HepG2 (cell line): ENCODE results near the gene HLA-DOA. TPM values are rescaled to one million over a fixed set of nuclear protein-coding genes. Genes with fewer than 3 reads are reported as not detected.

Experiments used
- AGO1 ChIP-seq: fragments of 200-400 bp; formaldehyde crosslinking; IDR thresholded peaks from 2 replicates; pipeline ENCODE4 v1.6.1; 2017; ENCODE audit warnings: mild to moderate bottlenecking, low read depth, low read length, moderate library complexity; ENCODE audit not compliant: poor library complexity, severe bottlenecking
- ELF1 ChIP-seq: sonication (generic); formaldehyde crosslinking; IDR thresholded peaks from 2 replicates; pipeline ENCODE4 v1.4.0; 2020; ENCODE audit warnings: missing genetic modification reagents
- HOXA3 ChIP-seq: sonication (generic); formaldehyde crosslinking; IDR thresholded peaks from 2 replicates; pipeline ENCODE4 v1.5.0; 2020; ENCODE audit warnings: missing genetic modification reagents
- KDM3A ChIP-seq: IDR thresholded peaks from 2 replicates; pipeline ENCODE4 v1.6.1; 2018; ENCODE audit warnings: low read depth, missing compliant biosample characterization
- KLF16 ChIP-seq, 2 experiments: sonication (generic) in 1 of 2; formaldehyde crosslinking in 1 of 2; IDR thresholded peaks; 2 replicates each; pipeline versions ENCODE4 v1.6.1 to v1.8.0; 2016 to 2023; ENCODE audit warnings: missing genetic modification reagents in 2 of 2, missing compliant biosample characterization in 1 of 2
- KLF9 ChIP-seq: IDR thresholded peaks from 2 replicates; pipeline ENCODE4 v1.6.1; 2016; ENCODE audit warnings: low read depth
- PAF1 ChIP-seq: IDR thresholded peaks from 2 replicates; pipeline ENCODE4 v1.6.1; 2016; ENCODE audit warnings: missing genetic modification reagents, missing compliant biosample characterization
- TBL1XR1 ChIP-seq: fragments of 150-350 bp; IDR thresholded peaks from 2 replicates; pipeline ENCODE4 v1.6.1; 2014; ENCODE audit warnings: borderline replicate concordance, low read length; ENCODE audit not compliant: partially characterized antibody
- TBX2 ChIP-seq: sonication (generic); formaldehyde crosslinking; IDR thresholded peaks from 2 replicates; pipeline ENCODE4 v1.5.0; 2020; ENCODE audit warnings: missing genetic modification reagents, mild to moderate bottlenecking, borderline replicate concordance
- TCF7 ChIP-seq: sonication (generic); IDR thresholded peaks from 2 replicates; pipeline ENCODE4 v1.6.1; 2016; ENCODE audit warnings: antibody characterized with exemption, low read depth
- U2AF1 ChIP-seq: fragments of 200-400 bp; formaldehyde crosslinking; optimal IDR thresholded peaks from 2 replicates; pipeline ENCODE3; 2017; ENCODE audit warnings: mild to moderate bottlenecking, low read depth, low read length
- ZMAT3 ChIP-seq: sonication (generic); formaldehyde crosslinking; conservative IDR thresholded peaks from 2 replicates; pipeline ENCODE4 v1.7.0; 2021; ENCODE audit warnings: missing genetic modification reagents
- ZNF225 ChIP-seq: sonication (generic); formaldehyde crosslinking; IDR thresholded peaks from 2 replicates; pipeline ENCODE4 v1.4.0; 2020; ENCODE audit warnings: mild to moderate bottlenecking, missing genetic modification reagents
- ZNF292 ChIP-seq: sonication (generic); formaldehyde crosslinking; IDR thresholded peaks from 2 replicates; pipeline ENCODE4 v1.8.1; 2022; ENCODE audit warnings: mild to moderate bottlenecking, low read depth, missing genetic modification reagents, borderline replicate concordance
- ZNF484 ChIP-seq: sonication (generic); formaldehyde crosslinking; IDR thresholded peaks from 2 replicates; pipeline ENCODE4 v1.5.1; 2020; ENCODE audit warnings: mild to moderate bottlenecking, low read depth, missing genetic modification reagents, borderline replicate concordance
- ZNF605 ChIP-seq: sonication (generic); formaldehyde crosslinking; IDR thresholded peaks from 2 replicates; pipeline ENCODE4 v1.8.0; 2022; ENCODE audit warnings: mild to moderate bottlenecking, missing genetic modification reagents
- polyA plus RNA-seq, 8 experiments: library from polyadenylated mRNA; depleted of rRNA in 3 of 8; stranded (reverse) in 7 of 8; unstranded in 1 of 8; fragments of >200 nt; fragmentation: Illumina TruSeq in 4 of 8; extraction: Trizol in 4 of 8; gene quantifications; 2 replicates each; pipeline versions ENCODE4 v1.2.1 to v1.2.3, GENCODE V29; 2011 to 2016; ENCODE audit warnings: low read depth in 4 of 8, missing spikeins in 1 of 8, mixed read lengths in 1 of 8; ENCODE audit not compliant: insufficient read depth in 1 of 8
- total RNA-seq, 5 experiments: library from RNA; depleted of rRNA; stranded (reverse); fragments of >200 nt; fragmentation: Illumina TruSeq; extraction: Trizol; gene quantifications; 2 replicates each; pipeline ENCODE4 v1.2.3, GENCODE V29; 2016; ENCODE audit warnings: low read depth in 1 of 5
- TF ChIP-seq, protein P1 (sequence below): sonication (generic); formaldehyde crosslinking; IDR thresholded peaks from 2 replicates; pipeline ENCODE4 v1.4.0; 2020; ENCODE audit warnings: missing genetic modification reagents
- TF ChIP-seq, protein P2 (sequence below): sonication (generic); formaldehyde crosslinking; IDR thresholded peaks from 2 replicates; pipeline ENCODE4 v1.8.1; 2023; ENCODE audit warnings: missing genetic modification reagents, inconsistent platforms, borderline replicate concordance
- TF ChIP-seq, protein P3 (sequence below), 2 experiments: sonication (generic) in 1 of 2; formaldehyde crosslinking in 1 of 2; IDR thresholded peaks; 2 replicates each; pipeline versions ENCODE4 v1.5.1 to v1.6.1; 2011 to 2020; ENCODE audit warnings: borderline replicate concordance in 1 of 2, low read depth in 1 of 2, low read length in 1 of 2, mild to moderate bottlenecking in 1 of 2, missing genetic modification reagents in 1 of 2, moderate library complexity in 1 of 2
- TF ChIP-seq, protein P4 (sequence below): sonication (generic); formaldehyde crosslinking; IDR thresholded peaks from 2 replicates; pipeline ENCODE4 v1.4.0; 2020; ENCODE audit warnings: missing genetic modification reagents
- TF ChIP-seq, protein P5 (sequence below): sonication (generic); formaldehyde crosslinking; conservative IDR thresholded peaks from 2 replicates; pipeline ENCODE4 v1.5.0; 2020; ENCODE audit warnings: missing genetic modification reagents
- TF ChIP-seq, protein P6 (sequence below): sonication (generic); IDR thresholded peaks from 2 replicates; pipeline ENCODE4 v1.6.1; 2016; ENCODE audit warnings: low read depth, borderline replicate concordance

The HLA-DOA gene
- total and polyA plus RNA-seq, 2 of the 13 experiments (the other 11 are each of a cell fraction or from before 2014, with no cell fraction given): 0.03 to 0.09 TPM

DNA sequence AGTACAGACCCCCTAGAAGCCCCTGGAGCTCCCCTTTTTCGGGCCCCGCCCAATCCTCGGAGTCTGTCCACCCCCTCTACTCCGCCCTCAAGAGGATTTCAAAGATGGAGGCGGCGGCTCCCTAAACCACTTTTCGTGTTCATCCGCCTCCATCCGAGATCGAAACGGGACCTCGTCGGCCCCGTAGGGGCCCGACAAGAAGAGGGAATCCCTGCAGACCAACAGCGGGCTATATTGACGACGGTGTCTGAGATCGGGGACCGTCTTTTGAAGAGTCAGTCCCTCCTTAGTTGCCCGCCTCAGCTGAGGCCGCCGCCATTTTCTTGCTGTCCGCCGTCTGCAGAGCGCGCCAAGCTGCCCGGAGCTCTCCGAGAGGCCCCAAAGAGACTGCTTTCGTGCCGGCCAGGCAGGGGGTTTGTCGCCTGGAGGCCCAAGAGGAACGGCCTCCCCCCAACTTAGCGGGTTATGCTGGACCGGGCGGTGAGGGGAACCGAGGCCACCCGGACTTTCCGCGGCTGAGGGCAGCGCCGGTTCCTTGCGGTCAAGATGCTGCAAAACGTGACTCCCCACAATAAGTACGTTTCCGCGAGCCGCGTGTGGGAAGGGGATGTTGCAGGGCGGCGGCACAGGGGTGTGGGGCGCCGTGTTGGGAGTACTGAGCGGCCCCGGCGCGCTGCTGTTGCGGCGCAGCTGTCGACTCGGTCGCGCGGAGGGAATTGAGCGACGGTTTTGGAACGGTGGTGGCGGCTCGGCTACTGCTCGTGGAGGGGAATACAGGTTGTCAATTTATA, 36.8 kb downstream of the HLA-DOA start (continued):
- TF ChIP-seq ZNF484: peak; percentile 16; the same call in 1 of the 2 replicates
- TF ChIP-seq, protein P1, sequence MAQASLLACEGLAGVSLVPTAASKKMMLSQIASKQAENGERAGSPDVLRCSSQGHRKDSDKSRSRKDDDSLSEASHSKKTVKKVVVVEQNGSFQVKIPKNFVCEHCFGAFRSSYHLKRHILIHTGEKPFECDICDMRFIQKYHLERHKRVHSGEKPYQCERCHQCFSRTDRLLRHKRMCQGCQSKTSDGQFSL (CRISPR knock-in tag): no peak
- TF ChIP-seq, protein P2, sequence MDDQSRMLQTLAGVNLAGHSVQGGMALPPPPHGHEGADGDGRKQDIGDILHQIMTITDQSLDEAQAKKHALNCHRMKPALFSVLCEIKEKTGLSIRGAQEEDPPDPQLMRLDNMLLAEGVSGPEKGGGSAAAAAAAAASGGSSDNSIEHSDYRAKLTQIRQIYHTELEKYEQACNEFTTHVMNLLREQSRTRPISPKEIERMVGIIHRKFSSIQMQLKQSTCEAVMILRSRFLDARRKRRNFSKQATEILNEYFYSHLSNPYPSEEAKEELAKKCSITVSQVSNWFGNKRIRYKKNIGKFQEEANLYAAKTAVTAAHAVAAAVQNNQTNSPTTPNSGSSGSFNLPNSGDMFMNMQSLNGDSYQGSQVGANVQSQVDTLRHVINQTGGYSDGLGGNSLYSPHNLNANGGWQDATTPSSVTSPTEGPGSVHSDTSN (CRISPR knock-in tag): no peak
- no peak for TF ChIP-seq KLF16 (CRISPR knock-in tag; IDR thresholded peaks at IDR 0.05)
- no peak for TF ChIP-seq TCF7
- TF ChIP-seq TBX2 (CRISPR knock-in tag): peak; percentile 39
- no peak for TF ChIP-seq ZNF292 (CRISPR knock-in tag)
- peak; percentile 24; the same call in 1 of the 2 replicates for TF ChIP-seq KDM3A (CRISPR knock-in tag)
- TF ChIP-seq, protein P3, sequence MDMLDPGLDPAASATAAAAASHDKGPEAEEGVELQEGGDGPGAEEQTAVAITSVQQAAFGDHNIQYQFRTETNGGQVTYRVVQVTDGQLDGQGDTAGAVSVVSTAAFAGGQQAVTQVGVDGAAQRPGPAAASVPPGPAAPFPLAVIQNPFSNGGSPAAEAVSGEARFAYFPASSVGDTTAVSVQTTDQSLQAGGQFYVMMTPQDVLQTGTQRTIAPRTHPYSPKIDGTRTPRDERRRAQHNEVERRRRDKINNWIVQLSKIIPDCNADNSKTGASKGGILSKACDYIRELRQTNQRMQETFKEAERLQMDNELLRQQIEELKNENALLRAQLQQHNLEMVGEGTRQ (IDR thresholded peaks at IDR 0.05; ENCODE audit: low read depth, low read length): no peak
- TF ChIP-seq, protein P3 (CRISPR knock-in tag; IDR thresholded peaks at IDR 0.05; ENCODE audit: borderline replicate concordance): no peak
- TF ChIP-seq, protein P4, sequence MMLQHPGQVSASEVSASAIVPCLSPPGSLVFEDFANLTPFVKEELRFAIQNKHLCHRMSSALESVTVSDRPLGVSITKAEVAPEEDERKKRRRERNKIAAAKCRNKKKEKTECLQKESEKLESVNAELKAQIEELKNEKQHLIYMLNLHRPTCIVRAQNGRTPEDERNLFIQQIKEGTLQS (CRISPR knock-in tag): no peak
- TF ChIP-seq ZMAT3 (CRISPR knock-in tag): peak; percentile 36
- TF ChIP-seq KLF9 (CRISPR knock-in tag): no peak
- TF ChIP-seq, protein P5, sequence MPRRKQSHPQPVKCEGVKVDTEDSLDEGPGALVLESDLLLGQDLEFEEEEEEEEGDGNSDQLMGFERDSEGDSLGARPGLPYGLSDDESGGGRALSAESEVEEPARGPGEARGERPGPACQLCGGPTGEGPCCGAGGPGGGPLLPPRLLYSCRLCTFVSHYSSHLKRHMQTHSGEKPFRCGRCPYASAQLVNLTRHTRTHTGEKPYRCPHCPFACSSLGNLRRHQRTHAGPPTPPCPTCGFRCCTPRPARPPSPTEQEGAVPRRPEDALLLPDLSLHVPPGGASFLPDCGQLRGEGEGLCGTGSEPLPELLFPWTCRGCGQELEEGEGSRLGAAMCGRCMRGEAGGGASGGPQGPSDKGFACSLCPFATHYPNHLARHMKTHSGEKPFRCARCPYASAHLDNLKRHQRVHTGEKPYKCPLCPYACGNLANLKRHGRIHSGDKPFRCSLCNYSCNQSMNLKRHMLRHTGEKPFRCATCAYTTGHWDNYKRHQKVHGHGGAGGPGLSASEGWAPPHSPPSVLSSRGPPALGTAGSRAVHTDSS: no peak
- no peak for TF ChIP-seq U2AF1
- TF ChIP-seq, protein P6, sequence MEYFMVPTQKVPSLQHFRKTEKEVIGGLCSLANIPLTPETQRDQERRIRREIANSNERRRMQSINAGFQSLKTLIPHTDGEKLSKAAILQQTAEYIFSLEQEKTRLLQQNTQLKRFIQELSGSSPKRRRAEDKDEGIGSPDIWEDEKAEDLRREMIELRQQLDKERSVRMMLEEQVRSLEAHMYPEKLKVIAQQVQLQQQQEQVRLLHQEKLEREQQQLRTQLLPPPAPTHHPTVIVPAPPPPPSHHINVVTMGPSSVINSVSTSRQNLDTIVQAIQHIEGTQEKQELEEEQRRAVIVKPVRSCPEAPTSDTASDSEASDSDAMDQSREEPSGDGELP: peak; percentile 44; the same call in 1 of the 2 replicates
- TF ChIP-seq AGO1: no peak
- no peak; the same call in 1 of the 2 replicates for TF ChIP-seq ZNF225 (CRISPR knock-in tag)
- TF ChIP-seq TBL1XR1: no peak
- peak; percentile 88; the same call in 1 of the 2 replicates for TF ChIP-seq PAF1
- TF ChIP-seq ZNF605: 0 out of 2 replicates have a peak, but pooled peaks have one; percentile 11
- TF ChIP-seq HOXA3 (CRISPR knock-in tag): no peak
- no peak for TF ChIP-seq ELF1
